Posterior cingulate gyrus (tissue), 11 donors: ENCODE data around the gene CDH20.

Experiments used
- DNase-seq, 10 donors: peaks; one replicate each; pipeline versions ENCODE4 v3.0.0 to v3.0.0-alpha.2; 2020 to 2021; ENCODE audit warnings: mixed read lengths in 3 of 10
- intact Hi-C: fragments of 100-400 bp; cut with DNase I; formaldehyde crosslinking; loops from one replicate; pipeline ENCODE4 v1.15.1; 2023

CDH20 gene

GRCh38 chr18:61556316-61556715, 223.1 kb downstream of the CDH20 start:
- intact Hi-C loops, result no loop called here
- DNase-seq, result no peak

GRCh38 chr18:61556862-61557261, 223.6 kb downstream of the CDH20 start:
- intact Hi-C loops, result no loop called here
- DNase-seq, result no peak

- no peak for DNase-seq
- intact Hi-C loops, result no loop called here
Observed at GRCh38 chr18:61569176-61569892, 236.1 kb downstream of the CDH20 start.

GRCh38 chr18:61570070-61570469, 236.8 kb downstream of the CDH20 start:
- intact Hi-C loops, result no loop called here
- no peak for DNase-seq

- DNase-seq, result no peak
- intact Hi-C loops, result no loop called here
Observed at GRCh38 chr18:61572084-61572655, 238.9 kb downstream of the CDH20 start.

GRCh38 chr18:61572871-61573270, 239.6 kb downstream of the CDH20 start:
- intact Hi-C loops, result no loop called here
- no peak for DNase-seq

- DNase-seq, result no peak
- intact Hi-C loops, result no loop called here
Observed at GRCh38 chr18:61574665-61575064, 241.4 kb downstream of the CDH20 start.

GRCh38 chr18:61575419-61575818, 242.2 kb downstream of the CDH20 start:
- no peak for DNase-seq
- intact Hi-C loops, result no loop called here

GRCh38 chr18:61578846-61579245, 245.6 kb downstream of the CDH20 start:
- DNase-seq, result no peak
- intact Hi-C loops, result no loop called here

GRCh38 chr18:61579581-61579980, 246.4 kb downstream of the CDH20 start:
- intact Hi-C loops, result no loop called here
- no peak for DNase-seq

- intact Hi-C loops, result no loop called here
Observed at GRCh38 chr18:61580046-61580445, 246.8 kb downstream of the CDH20 start.

GRCh38 chr18:61581578-61582201, 248.5 kb downstream of the CDH20 start:
- intact Hi-C loops, result loop anchor here (1.0 to 2.0 kb wide), 2 partner anchors 313 to 550 kb away; no protein-coding TSS in a partner anchor
- DNase-seq, result peak; percentile 35 to 95 (median 78)

More at GRCh38 chr18:61580046-61580445, 246.8 kb downstream of the CDH20 start:
- DNase-seq, result no peak

GRCh38 chr18:61582202-61582710, 249.0 kb downstream of the CDH20 start:
- DNase-seq, result no peak
- intact Hi-C loops, result loop anchor here (1.0 to 2.0 kb wide), 2 partner anchors 313 to 549 kb away; no protein-coding TSS in a partner anchor

- intact Hi-C loops, result loop anchor here (2.0 kb wide), 1 partner anchor 311 kb away; no protein-coding TSS in a partner anchor
- no peak for DNase-seq
Observed at GRCh38 chr18:61583548-61583947, 250.3 kb downstream of the CDH20 start.

GRCh38 chr18:61587865-61588264, 254.6 kb downstream of the CDH20 start:
- DNase-seq, result no peak
- intact Hi-C loops, result no loop called here

- intact Hi-C loops, result no loop called here
- DNase-seq, result no peak
Observed at GRCh38 chr18:61589053-61589723, 256.0 kb downstream of the CDH20 start.

- DNase-seq, result no peak
- intact Hi-C loops, result no loop called here
Observed at GRCh38 chr18:61589724-61590065, 256.5 kb downstream of the CDH20 start.

GRCh38 chr18:61591253-61591652, 258.0 kb downstream of the CDH20 start:
- intact Hi-C loops, result no loop called here
- DNase-seq, result no peak

- no peak for DNase-seq
- intact Hi-C loops, result no loop called here
Observed at GRCh38 chr18:61595615-61596251, 262.5 kb downstream of the CDH20 start.

- intact Hi-C loops, result no loop called here
Observed at GRCh38 chr18:61596296-61596695, 263.1 kb downstream of the CDH20 start.

GRCh38 chr18:61597316-61597715, 264.1 kb downstream of the CDH20 start:
- intact Hi-C loops, result no loop called here
- no peak for DNase-seq

More at GRCh38 chr18:61596296-61596695, 263.1 kb downstream of the CDH20 start:
- no peak for DNase-seq
